Body of pancreas (tissue), 4 donors: ENCODE data around the gene DNAJB8. TPM values are rescaled to one million over a fixed set of nuclear protein-coding genes. Genes with fewer than 3 reads are reported as not detected.

Source experiments
- ATAC-seq: fragments of 150-250 bp; one replicate; pipeline ENCODE4 v1.9.1; 2016
- DNase-seq, 4 donors: peaks; one replicate each; pipeline ENCODE4 v3.0.0-alpha.2; 2019
- H3K27ac ChIP-seq, 4 donors: fragments of 200-600 bp; sonication (generic); 1 replicate in 3 of 4; 2 replicates in 1 of 4; pipeline versions ENCODE4 v1.5.1 to v1.6.1; 2016 to 2019; ENCODE audit warnings: mild to moderate bottlenecking in 1 of 4, mixed read lengths in 1 of 4, moderate library complexity in 1 of 4
- H3K27me3 ChIP-seq, 2 donors: fragments of 200-600 bp; sonication (generic); one replicate each; pipeline ENCODE4 v1.6.0; 2016; ENCODE audit warnings: mild to moderate bottlenecking in 1 of 2
- H3K36me3 ChIP-seq, 2 donors: fragments of 200-600 bp; sonication (generic); replicated peaks in 1 of 2; 2 replicates each; pipeline ENCODE4 v1.5.1; 2016; ENCODE audit warnings: low read depth in 2 of 2; ENCODE audit not compliant: insufficient read depth in 1 of 2
- H3K4me1 ChIP-seq: fragments of 200-600 bp; sonication (generic); one replicate; pipeline ENCODE4 v1.6.0; 2016
- H3K4me3 ChIP-seq, 2 donors: fragments of 200-600 bp; sonication (generic); 1 replicate in 1 of 2; 2 replicates in 1 of 2; pipeline ENCODE4 v1.5.1; 2016 to 2019
- H3K9me3 ChIP-seq, 3 donors: fragments of 200-600 bp; sonication (generic); 1 replicate in 2 of 3; 2 replicates in 1 of 3; pipeline ENCODE4 v1.5.1; 2016
- POLR2A ChIP-seq, 3 donors: fragments of 450-650 bp; IDR thresholded peaks; one replicate each; pipeline ENCODE4 v1.6.1; 2016; ENCODE audit warnings: antibody characterized with exemption in 3 of 3, mild to moderate bottlenecking in 2 of 3
- WGBS, 2 donors: methylation state at CpG; one replicate each; pipeline ENCODE4 v1.1.5; 2017; 5-methylcytosine and 5-hydroxymethylcytosine counted together
- intact Hi-C: fragments of 100-400 bp; cut with DNase I; formaldehyde crosslinking; loops from one replicate; pipeline ENCODE4 v1.15.1; 2023
- total RNA-seq, 2 donors: library from RNA; depleted of rRNA; stranded (reverse); fragments of >200 nt; gene quantifications; one replicate each; pipeline ENCODE4 v1.1.0, GENCODE V29; 2016
- TF ChIP-seq, protein P1 (sequence below), 7 experiments: fragments of 450-650 bp in 4 of 7; fragments of 200-600 bp in 3 of 7; sonication (generic) in 3 of 7; IDR thresholded peaks; one replicate each; pipeline ENCODE4 v1.5.1; 2016 to 2019; ENCODE audit warnings: antibody characterized with exemption in 7 of 7

The DNAJB8 gene
- total RNA-seq, 2 donors from 2014 or later: not detected

DNA sequence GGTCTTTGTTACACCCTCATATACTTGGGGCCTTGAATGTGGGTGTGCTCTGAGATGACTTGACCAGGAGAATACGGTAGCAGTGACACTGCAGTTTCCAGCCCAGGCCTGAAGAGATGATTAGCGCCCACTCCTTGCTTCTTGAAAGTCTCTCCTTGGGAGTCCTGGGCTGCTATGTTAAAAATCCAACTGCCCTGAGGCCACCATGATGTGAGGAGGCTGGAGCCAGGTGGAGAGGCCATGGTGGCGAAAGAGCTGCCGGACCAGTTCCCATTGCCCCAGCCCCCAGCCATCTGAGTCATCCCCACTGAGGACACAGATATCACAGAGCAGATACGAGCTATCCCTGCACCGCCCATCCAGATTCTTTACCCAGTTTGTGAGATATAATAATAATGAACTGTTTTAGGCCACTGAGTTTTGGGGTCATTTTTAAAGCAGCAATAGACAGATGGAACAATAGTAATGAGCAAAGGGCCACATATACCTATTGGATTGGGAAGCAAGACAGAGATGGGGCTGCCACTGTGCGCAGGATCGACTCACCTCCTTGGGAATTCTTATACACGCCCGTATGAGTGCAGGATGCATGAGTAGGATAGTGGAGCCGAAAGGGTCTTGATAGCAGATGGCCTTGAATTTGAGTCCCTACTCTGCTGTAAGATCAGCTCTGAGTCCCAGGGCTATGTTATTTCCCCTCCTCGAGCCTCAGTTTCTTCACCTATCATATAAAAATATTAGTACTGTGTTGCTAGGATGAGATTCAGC lies 38.5 kb upstream of the DNAJB8 start:
- Histone ChIP-seq H3K36me3 (no peaks in the 10 kb centered on the region), H3K4me3 (no peak overlapping the region), H3K4me1 (no peaks in the 10 kb centered on the region), H3K9me3 (no peaks in the 10 kb centered on the region), H3K27ac (no peak overlapping the region), H3K27me3 (no peaks in the 10 kb centered on the region)
- DNase-seq: no peak
- WGBS, 2 donors: 90 to 93% methylated on average over 9 to 12 of the region's 12 CpGs
- ATAC-seq: no peak
- no peak for TF ChIP-seq POLR2A (IDR thresholded peaks at IDR 0.05)
- TF ChIP-seq, protein P1, sequence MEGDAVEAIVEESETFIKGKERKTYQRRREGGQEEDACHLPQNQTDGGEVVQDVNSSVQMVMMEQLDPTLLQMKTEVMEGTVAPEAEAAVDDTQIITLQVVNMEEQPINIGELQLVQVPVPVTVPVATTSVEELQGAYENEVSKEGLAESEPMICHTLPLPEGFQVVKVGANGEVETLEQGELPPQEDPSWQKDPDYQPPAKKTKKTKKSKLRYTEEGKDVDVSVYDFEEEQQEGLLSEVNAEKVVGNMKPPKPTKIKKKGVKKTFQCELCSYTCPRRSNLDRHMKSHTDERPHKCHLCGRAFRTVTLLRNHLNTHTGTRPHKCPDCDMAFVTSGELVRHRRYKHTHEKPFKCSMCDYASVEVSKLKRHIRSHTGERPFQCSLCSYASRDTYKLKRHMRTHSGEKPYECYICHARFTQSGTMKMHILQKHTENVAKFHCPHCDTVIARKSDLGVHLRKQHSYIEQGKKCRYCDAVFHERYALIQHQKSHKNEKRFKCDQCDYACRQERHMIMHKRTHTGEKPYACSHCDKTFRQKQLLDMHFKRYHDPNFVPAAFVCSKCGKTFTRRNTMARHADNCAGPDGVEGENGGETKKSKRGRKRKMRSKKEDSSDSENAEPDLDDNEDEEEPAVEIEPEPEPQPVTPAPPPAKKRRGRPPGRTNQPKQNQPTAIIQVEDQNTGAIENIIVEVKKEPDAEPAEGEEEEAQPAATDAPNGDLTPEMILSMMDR (IDR thresholded peaks at IDR 0.05): no peak
- intact Hi-C loops: loop anchor here (10.0 kb wide), 1 partner anchor 430 kb away; no protein-coding TSS in a partner anchor

DNA sequence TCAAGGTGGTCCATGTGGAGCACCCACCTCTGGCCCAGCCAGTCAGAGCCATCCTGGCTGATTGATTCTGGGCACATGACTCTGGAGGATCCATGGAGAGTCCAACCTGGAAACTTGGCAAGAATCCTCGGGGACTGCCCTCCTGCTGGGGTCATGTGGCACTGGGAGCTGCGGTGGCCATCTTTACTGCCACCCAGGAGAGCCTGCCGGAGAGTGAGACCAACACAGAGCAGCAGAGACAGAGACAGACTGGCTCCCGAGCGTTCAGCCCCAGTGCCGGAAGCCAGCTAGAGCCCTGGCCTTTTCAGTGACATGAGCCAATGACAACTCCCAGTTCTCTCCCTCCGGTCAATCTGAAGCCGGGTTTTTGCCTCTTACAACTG lies 37.8 kb upstream of the DNAJB8 start:
- ATAC-seq (no peak), DNase-seq (no peak)
- no peak overlapping the region for H3K27ac ChIP-seq
- H3K27me3 ChIP-seq: no peaks in the 10 kb centered on the region
- no peak overlapping the region for H3K4me3 ChIP-seq
- TF ChIP-seq, protein P1 (IDR thresholded peaks at IDR 0.05): no peak
- TF ChIP-seq POLR2A (IDR thresholded peaks at IDR 0.05): no peak
- 92 to 98% methylated on average over 4 to 8 of the region's 8 CpGs for WGBS, 2 donors
- no peaks in the 10 kb centered on the region for H3K9me3 ChIP-seq
- intact Hi-C loops: loop anchor here (10.0 kb wide), 1 partner anchor 430 kb away; no protein-coding TSS in a partner anchor
- no peaks in the 10 kb centered on the region for H3K4me1 ChIP-seq
- H3K36me3 ChIP-seq: no peaks in the 10 kb centered on the region

DNA sequence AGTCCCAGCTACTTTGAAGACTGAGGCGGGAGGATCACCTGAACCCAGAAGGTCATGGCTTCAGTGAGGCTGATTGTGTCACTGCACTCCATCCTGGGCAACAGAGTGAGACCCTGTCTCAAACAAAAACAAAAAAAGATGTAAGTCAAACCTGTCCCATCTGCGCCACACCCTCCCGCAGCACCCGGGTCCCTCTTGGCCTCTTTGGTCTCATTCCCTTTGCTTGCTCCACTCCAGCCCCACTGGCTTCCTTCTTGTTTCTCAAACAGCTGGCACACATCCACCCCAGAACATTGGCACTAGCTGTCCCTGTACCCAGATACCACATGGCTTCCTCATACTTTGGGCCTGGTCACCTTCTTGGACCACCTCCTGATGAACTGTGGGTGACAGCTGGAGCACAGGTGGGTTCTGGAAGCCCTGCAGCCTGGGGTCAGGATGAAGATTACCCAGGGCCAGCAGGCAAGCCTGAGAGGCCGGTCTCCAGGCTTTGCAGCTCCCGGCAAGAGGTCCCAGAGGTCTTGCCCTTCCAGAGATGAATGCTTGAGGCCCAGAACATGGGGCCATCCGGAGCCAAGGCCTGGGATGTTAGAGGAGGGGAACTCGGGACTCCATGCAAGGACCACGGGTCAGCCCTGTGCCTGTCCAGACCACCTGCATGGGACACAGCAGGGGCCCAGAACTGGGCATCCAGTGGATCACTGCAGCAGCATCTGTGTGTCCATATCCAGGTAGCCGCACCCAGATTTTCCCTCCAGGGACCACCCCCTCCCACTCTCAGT lies 37.3 kb upstream of the DNAJB8 start:
- DNase-seq (no peak), ATAC-seq (no peak)
- Histone ChIP-seq H3K9me3 (no peaks in the 10 kb centered on the region), H3K27me3 (no peaks in the 10 kb centered on the region), H3K36me3 (no peaks in the 10 kb centered on the region), H3K27ac (no peak overlapping the region), H3K4me1 (no peaks in the 10 kb centered on the region), H3K4me3 (no peak overlapping the region)
- TF ChIP-seq POLR2A (IDR thresholded peaks at IDR 0.05): no peak
- TF ChIP-seq, protein P1 (IDR thresholded peaks at IDR 0.05): no peak
- 90% methylated on average over 9 to 10 of the region's 10 CpGs for WGBS, 2 donors
- intact Hi-C loops: loop anchor here (10.0 kb wide), 1 partner anchor 429 kb away; no protein-coding TSS in a partner anchor

DNA sequence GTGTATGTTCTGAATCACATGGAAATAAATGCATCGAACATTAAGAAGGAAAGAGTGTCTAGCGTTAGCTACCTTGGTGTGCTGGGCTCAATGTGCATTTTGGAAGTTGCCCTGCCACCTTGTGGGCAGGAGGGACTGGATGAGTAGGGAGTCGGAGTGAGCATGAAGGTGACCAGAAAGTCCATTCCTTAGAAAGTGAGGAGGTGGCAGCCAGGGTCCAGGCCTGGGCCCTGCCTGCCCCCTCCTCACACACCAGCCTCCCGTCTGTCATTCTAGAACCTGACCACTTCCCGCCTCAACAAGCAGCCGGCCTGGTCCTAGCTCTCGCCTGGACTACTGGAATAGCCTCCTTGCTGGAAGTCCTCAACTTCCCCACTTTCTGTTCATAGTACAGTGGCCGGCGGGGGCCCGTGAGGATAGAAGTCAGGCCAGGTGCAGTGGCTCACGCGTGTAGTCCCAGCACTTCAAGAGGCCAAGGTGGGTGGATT lies 36.5 kb upstream of the DNAJB8 start:
- Histone ChIP-seq H3K4me1 (no peaks in the 10 kb centered on the region), H3K4me3 (no peak overlapping the region), H3K27me3 (no peaks in the 10 kb centered on the region), H3K27ac (no peak overlapping the region), H3K36me3 (no peaks in the 10 kb centered on the region), H3K9me3 (no peaks in the 10 kb centered on the region)
- 83 to 84% methylated on average over 12 of the region's 12 CpGs for WGBS, 2 donors
- intact Hi-C loops: loop anchor here (10.0 kb wide), 1 partner anchor 428 kb away; no protein-coding TSS in a partner anchor
- ATAC-seq: no peak
- TF ChIP-seq, protein P1 (IDR thresholded peaks at IDR 0.05): peak in 4 of 7 experiments; percentile 15 to 33 (median 24)
- TF ChIP-seq POLR2A (IDR thresholded peaks at IDR 0.05): no peak
- DNase-seq: peak in 1 of 4 donors; percentile 7
